Subcutaneous adipose tissue (tissue), 4 donors: ENCODE data around the gene TNNT1. TPM values are rescaled to one million over a fixed set of nuclear protein-coding genes. Genes with fewer than 3 reads are reported as not detected.

Experiments used
- CTCF ChIP-seq: fragments of 450-650 bp; IDR thresholded peaks from one replicate; pipeline ENCODE4 v1.5.1; 2016; ENCODE audit warnings: low read depth, mild to moderate bottlenecking, control low read depth, antibody characterized with exemption, moderate library complexity
- total RNA-seq, 4 donors: library from RNA; depleted of rRNA; stranded (reverse); fragments of >200 nt; gene quantifications; one replicate each; pipeline ENCODE4 v1.1.0, GENCODE V29; 2016

TNNT1 gene
- total RNA-seq, 4 donors from 2014 or later, result 17.5 TPM; not detected in 3

GRCh38 chr19:55111238-55111831 is 37.7 kb downstream of the TNNT1 start:
- no peak for TF ChIP-seq CTCF

DNA sequence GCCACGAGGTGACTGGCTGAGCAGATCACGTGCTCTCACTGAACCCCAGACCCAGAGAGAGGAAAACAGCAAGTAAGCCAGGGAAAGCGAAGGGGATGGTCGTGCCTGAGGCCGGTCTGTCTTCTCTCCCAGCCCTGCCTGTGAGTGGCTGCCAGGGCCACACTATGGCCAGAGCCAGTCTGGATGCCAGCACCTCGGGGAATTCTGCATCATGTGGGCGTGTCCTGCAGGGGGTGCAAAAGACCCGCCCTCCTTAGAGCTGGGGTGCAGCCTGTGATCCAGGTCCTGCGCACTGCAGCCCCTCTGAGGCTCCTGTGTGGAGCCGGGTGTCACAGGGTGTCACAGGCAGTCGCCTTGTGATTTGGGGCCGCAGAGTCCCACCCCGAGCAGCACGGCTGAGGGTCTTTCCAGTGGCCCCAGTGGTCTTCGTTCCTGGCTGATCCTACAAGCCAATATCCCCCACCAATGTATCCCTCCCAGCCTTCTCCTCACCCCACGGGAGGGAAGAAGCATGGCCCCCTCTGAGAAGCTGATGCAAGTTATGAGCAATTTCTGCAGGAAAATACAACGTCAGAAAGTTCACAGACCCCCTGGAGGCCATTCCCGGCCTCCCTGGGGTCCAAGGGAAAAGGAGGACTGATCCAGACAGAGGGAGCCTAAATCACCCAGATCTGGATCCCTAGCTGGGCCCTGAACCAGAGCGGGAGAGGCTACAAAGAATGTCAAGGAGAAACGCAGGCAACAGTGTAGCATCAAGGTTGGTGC is 39.3 kb downstream of the TNNT1 start:
- no peak for TF ChIP-seq CTCF

GRCh38 chr19:55106591-55106990 is 42.4 kb downstream of the TNNT1 start:
- TF ChIP-seq CTCF, result no peak

GRCh38 chr19:55105237-55105636 is 43.8 kb downstream of the TNNT1 start:
- no peak for TF ChIP-seq CTCF

- TF ChIP-seq CTCF, result no peak
Measured at GRCh38 chr19:55103190-55103589, 45.8 kb downstream of the TNNT1 start.

DNA sequence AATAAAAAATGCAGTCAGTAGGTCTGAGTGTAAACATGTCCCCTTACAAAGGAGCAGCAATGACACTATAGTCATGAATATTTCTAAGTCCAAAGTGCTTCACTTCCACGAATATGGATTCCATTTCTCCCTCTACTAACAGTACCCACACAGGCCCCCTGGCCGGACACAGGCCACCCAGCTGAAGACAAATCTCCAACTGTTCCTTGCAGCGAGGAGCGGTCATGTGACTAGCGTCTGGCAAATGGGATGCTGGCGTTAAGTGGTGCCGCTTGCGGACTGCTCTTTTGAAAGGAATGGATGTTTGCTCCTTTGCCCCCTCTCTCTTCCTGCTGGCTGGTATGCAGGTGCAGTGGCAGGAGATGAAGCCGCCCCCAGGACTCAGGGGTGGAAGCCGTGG is 47.7 kb downstream of the TNNT1 start:
- no peak for TF ChIP-seq CTCF

DNA sequence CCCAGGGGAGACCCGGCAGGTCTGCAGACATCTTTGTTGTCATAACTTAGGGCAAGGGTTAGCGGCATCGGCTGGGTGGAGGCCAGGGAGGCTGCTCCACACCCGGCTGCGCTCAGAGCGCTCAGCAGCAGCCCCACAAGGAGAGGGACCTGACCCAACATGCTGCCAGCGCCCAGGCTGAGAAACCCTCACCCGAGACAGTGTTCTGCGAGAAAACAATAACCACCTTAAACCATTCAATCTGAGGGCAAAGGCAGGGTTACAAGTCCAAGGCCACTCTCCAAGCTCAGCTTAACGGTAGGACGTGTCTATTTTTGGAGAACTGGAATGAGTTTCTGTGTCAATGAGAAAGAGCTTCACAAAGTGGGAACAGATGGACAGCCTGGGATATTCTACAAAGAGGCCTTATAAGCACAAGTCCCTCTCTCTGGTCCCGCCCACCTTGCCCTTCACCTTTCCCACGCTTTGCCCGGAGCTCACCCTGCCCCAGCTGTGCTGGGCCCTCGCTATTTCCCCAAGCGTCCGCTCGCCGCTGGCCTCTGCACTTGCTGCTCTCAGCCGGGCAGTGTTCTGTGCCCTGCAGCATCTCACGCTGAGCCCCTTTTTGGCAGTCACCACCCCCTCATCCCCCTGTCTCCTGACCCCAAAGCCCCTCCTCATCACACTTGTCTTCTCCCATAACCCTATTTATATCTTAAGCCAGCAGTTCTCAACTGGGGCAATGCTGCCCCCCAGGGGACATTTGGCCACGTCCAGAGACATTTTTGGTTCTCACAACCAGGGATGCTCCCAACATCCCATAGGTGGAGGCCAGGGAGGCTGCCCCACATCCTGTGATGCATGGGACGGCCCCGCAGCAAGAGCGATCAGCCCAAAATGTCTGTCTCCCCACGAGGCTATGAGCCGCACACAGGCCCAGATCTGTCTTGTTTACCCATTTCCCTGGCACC is 49.2 kb downstream of the TNNT1 start:
- no peak for TF ChIP-seq CTCF
